Transverse colon (tissue), 4 donors: ENCODE results near the gene DMD. TPM values are rescaled to one million over a fixed set of nuclear protein-coding genes. Genes with fewer than 3 reads are reported as not detected.

Experiments
- DNase-seq: peaks from one replicate; pipeline ENCODE4 v3.0.0-alpha.2; 2019
- H3K27ac ChIP-seq, 4 donors: fragments of 200-600 bp; sonication (generic); 2 replicates each; pipeline ENCODE4 v1.5.1; 2016 to 2018; ENCODE audit warnings: inconsistent platforms in 4 of 4
- H3K27me3 ChIP-seq: fragments of 200-600 bp; sonication (generic); 2 replicates; pipeline ENCODE4 v1.5.1; 2017; ENCODE audit warnings: inconsistent platforms
- H3K36me3 ChIP-seq, 4 donors: fragments of 200-600 bp; sonication (generic); 2 replicates each; pipeline ENCODE4 v1.5.1; 2017 to 2019; ENCODE audit warnings: inconsistent platforms in 4 of 4
- H3K4me1 ChIP-seq, 4 donors: fragments of 200-600 bp; sonication (generic); 2 replicates each; pipeline ENCODE4 v1.5.1; 2017 to 2020; ENCODE audit warnings: inconsistent platforms in 4 of 4
- H3K4me3 ChIP-seq, 4 donors: fragments of 200-600 bp; sonication (generic); 1 replicate in 1 of 4; 2 replicates in 3 of 4; pipeline versions ENCODE4 v1.5.1 to v1.6.1; 2017 to 2019; ENCODE audit warnings: inconsistent platforms in 4 of 4
- H3K9me3 ChIP-seq, 2 donors: fragments of 200-600 bp; sonication (generic); 2 replicates each; pipeline ENCODE4 v1.5.1; 2017 to 2019; ENCODE audit warnings: inconsistent platforms in 2 of 2
- EP300 ChIP-seq: sonication (generic); formaldehyde crosslinking; IDR thresholded peaks from one replicate; pipeline ENCODE4 v1.6.1; 2017; ENCODE audit warnings: antibody characterized with exemption, low read depth
- POLR2A ChIP-seq: fragments of 450-650 bp; IDR thresholded peaks from one replicate; pipeline ENCODE4 v1.6.1; 2016; ENCODE audit warnings: antibody characterized with exemption, mild to moderate bottlenecking, moderate library complexity
- POLR2AphosphoS5 ChIP-seq, 3 donors: sonication (generic); formaldehyde crosslinking; IDR thresholded peaks; one replicate each; pipeline ENCODE4 v1.6.1; 2016; ENCODE audit warnings: antibody characterized with exemption in 3 of 3
- WGBS, 2 donors: methylation state at CpG; one replicate each; pipeline ENCODE4 v1.1.5; 2018; ENCODE audit warnings: low coverage in 1 of 2; 5-methylcytosine and 5-hydroxymethylcytosine counted together
- in situ Hi-C, 4 donors: fragments of 200-750 bp; cut with MboI; loops; one replicate each; pipeline versions ENCODE4 v1.15.0 to v1.15.1; 2017; ENCODE audit warnings: low sequenced_read_pairs in 3 of 4, low pct_ligation_motif_present in 1 of 4, low pct_unique_long_range_greater_than_20kb in 1 of 4
- intact Hi-C: fragments of 100-400 bp; cut with DNase I; formaldehyde crosslinking; loops from one replicate; pipeline ENCODE4 v1.15.1; 2023; ENCODE audit warnings: low total_unique reads
- total RNA-seq, 4 donors: library from RNA; depleted of rRNA; stranded (reverse); fragments of >200 nt; gene quantifications; one replicate each; pipeline ENCODE4 v1.1.0, GENCODE V29; 2016
- TF ChIP-seq, protein P1 (sequence below), 5 experiments: fragments of 200-600 bp in 3 of 5; fragments of 450-650 bp in 2 of 5; sonication (generic) in 3 of 5; IDR thresholded peaks; 1 replicate in 2 of 5; 2 replicates in 3 of 5; pipeline ENCODE4 v1.5.1; 2016 to 2017; ENCODE audit warnings: antibody characterized with exemption in 5 of 5, inconsistent platforms in 3 of 5, mild to moderate bottlenecking in 2 of 5, moderate library complexity in 1 of 5

Gene DMD
- total RNA-seq, 4 donors from 2014 or later, result 20.9 to 44.6 (median 32.5) TPM

DNA sequence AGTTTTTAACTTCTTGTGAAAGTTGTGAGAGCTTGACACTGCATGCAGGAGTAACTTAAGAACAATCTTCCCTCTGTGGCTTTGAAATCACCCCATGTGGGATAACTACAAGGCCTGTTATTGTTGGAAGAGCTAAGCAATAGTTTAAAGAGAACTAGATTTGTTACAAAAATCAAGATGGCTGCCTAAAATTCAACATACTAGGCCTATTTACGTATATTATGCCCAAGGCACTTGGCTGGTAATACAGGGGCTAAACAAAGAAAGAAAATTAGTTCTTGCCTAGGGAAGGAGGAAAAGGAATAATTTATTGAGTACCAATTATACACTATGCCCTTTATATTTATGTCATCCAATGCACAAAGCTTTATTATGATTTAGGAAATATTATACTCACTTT, 36.1 kb downstream of the DMD start:
- Histone ChIP-seq H3K4me1 (no peaks in the 10 kb centered on the region), H3K36me3 (no peaks in the 10 kb centered on the region), H3K27ac (no peak overlapping the region), H3K27me3 (no peaks in the 10 kb centered on the region), H3K4me3 (no peak overlapping the region), H3K9me3 (no peaks in the 10 kb centered on the region)
- TF ChIP-seq POLR2A (no peak), EP300 (no peak), POLR2AphosphoS5 (IDR thresholded peaks at IDR 0.05) (no peak)
- TF ChIP-seq, protein P1, sequence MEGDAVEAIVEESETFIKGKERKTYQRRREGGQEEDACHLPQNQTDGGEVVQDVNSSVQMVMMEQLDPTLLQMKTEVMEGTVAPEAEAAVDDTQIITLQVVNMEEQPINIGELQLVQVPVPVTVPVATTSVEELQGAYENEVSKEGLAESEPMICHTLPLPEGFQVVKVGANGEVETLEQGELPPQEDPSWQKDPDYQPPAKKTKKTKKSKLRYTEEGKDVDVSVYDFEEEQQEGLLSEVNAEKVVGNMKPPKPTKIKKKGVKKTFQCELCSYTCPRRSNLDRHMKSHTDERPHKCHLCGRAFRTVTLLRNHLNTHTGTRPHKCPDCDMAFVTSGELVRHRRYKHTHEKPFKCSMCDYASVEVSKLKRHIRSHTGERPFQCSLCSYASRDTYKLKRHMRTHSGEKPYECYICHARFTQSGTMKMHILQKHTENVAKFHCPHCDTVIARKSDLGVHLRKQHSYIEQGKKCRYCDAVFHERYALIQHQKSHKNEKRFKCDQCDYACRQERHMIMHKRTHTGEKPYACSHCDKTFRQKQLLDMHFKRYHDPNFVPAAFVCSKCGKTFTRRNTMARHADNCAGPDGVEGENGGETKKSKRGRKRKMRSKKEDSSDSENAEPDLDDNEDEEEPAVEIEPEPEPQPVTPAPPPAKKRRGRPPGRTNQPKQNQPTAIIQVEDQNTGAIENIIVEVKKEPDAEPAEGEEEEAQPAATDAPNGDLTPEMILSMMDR (IDR thresholded peaks at IDR 0.05), result no peak
- 74 to 80% methylated on average over 1 of the region's 1 CpG for WGBS, 2 donors
- in situ Hi-C loops (no loop called here), intact Hi-C loops (no loop called here)
- DNase-seq, result no peak

DNA sequence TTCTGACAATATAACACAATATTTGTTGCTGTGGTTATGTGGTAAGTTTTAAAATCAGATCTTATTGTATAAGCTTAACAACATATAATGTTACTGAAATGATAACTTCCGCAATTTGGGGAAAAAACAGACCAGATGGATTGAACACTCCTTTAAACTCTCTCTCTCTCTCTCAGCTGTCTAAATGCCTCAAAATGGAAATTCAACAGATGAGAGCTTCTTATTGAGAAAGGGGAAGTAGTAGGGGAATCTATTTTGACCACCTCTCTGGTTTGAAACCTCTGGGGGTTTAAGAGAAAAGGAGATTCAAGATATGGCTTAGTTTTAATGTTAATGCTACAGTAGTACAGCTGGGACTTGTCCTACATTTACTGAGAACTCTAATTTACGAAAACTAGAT, 40.3 kb downstream of the DMD start:
- Histone ChIP-seq H3K4me1 (no peaks in the 10 kb centered on the region), H3K27me3 (no peaks in the 10 kb centered on the region), H3K36me3 (no peaks in the 10 kb centered on the region), H3K4me3 (no peak overlapping the region), H3K9me3 (no peaks in the 10 kb centered on the region), H3K27ac (no peak overlapping the region)
- in situ Hi-C loops (no loop called here), intact Hi-C loops (no loop called here)
- WGBS, 2 donors, result 66 to 92% methylated on average over 2 of the region's 2 CpGs
- no peak for TF ChIP-seq EP300
- no peak for TF ChIP-seq POLR2A
- TF ChIP-seq, protein P1 (IDR thresholded peaks at IDR 0.05), result no peak
- no peak for TF ChIP-seq POLR2AphosphoS5 (IDR thresholded peaks at IDR 0.05)
- DNase-seq, result no peak

- Histone ChIP-seq H3K27ac (no peak overlapping the region), H3K27me3 (no peaks in the 10 kb centered on the region), H3K4me3 (no peak overlapping the region), H3K9me3 (no peaks in the 10 kb centered on the region), H3K4me1 (no peaks in the 10 kb centered on the region), H3K36me3 (no peaks in the 10 kb centered on the region)
- TF ChIP-seq EP300 (no peak), POLR2A (no peak), POLR2AphosphoS5 (IDR thresholded peaks at IDR 0.05) (no peak)
- TF ChIP-seq, protein P1 (IDR thresholded peaks at IDR 0.05), result no peak
- intact Hi-C loops (no loop called here), in situ Hi-C loops (no loop called here)
- no peak for DNase-seq
Observed at GRCh38 chrX:33161829-33162228, 49.5 kb downstream of the DMD start.

DNA sequence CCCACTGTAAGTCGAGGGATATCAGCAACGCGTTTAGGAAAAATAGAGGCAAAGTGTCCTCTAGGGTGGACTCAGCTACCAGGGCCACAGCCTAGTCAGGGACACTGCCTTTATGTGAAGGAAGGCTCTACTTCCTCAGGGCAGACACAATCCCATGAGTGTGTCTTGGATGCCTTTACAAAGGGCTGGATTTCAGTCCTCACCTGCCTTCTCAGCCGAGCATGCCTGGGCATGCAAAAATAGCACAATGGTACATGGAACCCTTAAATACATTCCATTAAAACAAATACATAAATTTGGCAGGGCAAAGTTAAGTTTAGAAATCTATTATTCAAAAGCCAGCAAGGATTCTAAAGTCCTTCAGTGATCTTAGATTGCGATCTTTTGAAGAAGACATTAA, 51.1 kb downstream of the DMD start:
- Histone ChIP-seq H3K9me3 (no peaks in the 10 kb centered on the region), H3K36me3 (no peaks in the 10 kb centered on the region), H3K27me3 (no peaks in the 10 kb centered on the region), H3K27ac (no peak overlapping the region), H3K4me1 (no peaks in the 10 kb centered on the region), H3K4me3 (no peak overlapping the region)
- intact Hi-C loops, result no loop called here
- TF ChIP-seq, protein P1 (IDR thresholded peaks at IDR 0.05), result no peak
- TF ChIP-seq POLR2AphosphoS5 (IDR thresholded peaks at IDR 0.05) (no peak), POLR2A (no peak)
- DNase-seq, result no peak
- in situ Hi-C loops, result no loop called here
- 84% methylated on average over 5 of the region's 5 CpGs; no CpG with 5 or more reads in 1 of the 2 donors for WGBS, 2 donors
